Activated CD4-positive, CD25-positive, alpha-beta regulatory T cell (primary cell): ENCODE results near the gene USP34.
"Not testable (repeated sequence)": the region's sequence is repeated elsewhere in the genome, so short reads cannot be mapped to it uniquely, and the experiment has no call there.

Experiments
- DNase-seq, 4 experiments: peaks; one replicate each; lab custom pipeline; 2025; lab: John Stamatoyannopoulos, UW

USP34 gene

GRCh38 chr2:61183795-61184194, 287.1 kb downstream of the USP34 start:
- no peak for DNase-seq

GRCh38 chr2:61182059-61182383, 288.9 kb downstream of the USP34 start:
- DNase-seq = no peak

- no peak for DNase-seq
These were observed 289.4 kb downstream of the USP34 start for GRCh38 chr2:61181382-61182058.

GRCh38 chr2:61180686-61181085, 290.2 kb downstream of the USP34 start:
- DNase-seq = no peak

- DNase-seq = no peak
These were observed 290.9 kb downstream of the USP34 start for GRCh38 chr2:61179701-61180639.

- no peak for DNase-seq
These were observed 292.0 kb downstream of the USP34 start for GRCh38 chr2:61178603-61179545.

GRCh38 chr2:61177727-61178549, 292.9 kb downstream of the USP34 start:
- DNase-seq = peak in 2 of 4 experiments; percentile 22 to 51

GRCh38 chr2:61176755-61177726, 293.8 kb downstream of the USP34 start:
- peak; percentile 84 to 94 (median 91) for DNase-seq

GRCh38 chr2:61175036-61175435, 295.9 kb downstream of the USP34 start:
- DNase-seq = no peak

GRCh38 chr2:61173116-61173515, 297.8 kb downstream of the USP34 start:
- DNase-seq = no peak

GRCh38 chr2:61172671-61173070, 298.2 kb downstream of the USP34 start:
- DNase-seq = no peak

- DNase-seq = no peak
These were observed 303.3 kb downstream of the USP34 start for GRCh38 chr2:61167579-61167978.

- no peak for DNase-seq
These were observed 304.9 kb downstream of the USP34 start for GRCh38 chr2:61165946-61166345.

GRCh38 chr2:61165082-61165481, 305.8 kb downstream of the USP34 start:
- DNase-seq = not testable (repeated sequence)

GRCh38 chr2:61162721-61163120, 308.2 kb downstream of the USP34 start:
- DNase-seq = no peak

GRCh38 chr2:61161888-61162287, 309.0 kb downstream of the USP34 start, which contains the start of gene C2orf74:
C2orf74 (plus strand) TSS chr2:61162188; CDS start chr2:61162515, 327 bp downstream.
- DNase-seq = no peak

GRCh38 chr2:61158356-61158955, 312.4 kb downstream of the USP34 start:
- no peak for DNase-seq

- no peak for DNase-seq
These were observed 313.4 kb downstream of the USP34 start for GRCh38 chr2:61157371-61158003.

- DNase-seq = no peak
These were observed 319.5 kb downstream of the USP34 start for GRCh38 chr2:61151436-61151835.
